H9 (cell line): ENCODE measurements around the gene KCNMB3. TPM values are rescaled to one million over a fixed set of nuclear protein-coding genes. Genes with fewer than 3 reads are reported as not detected.

Experiments
- DNase-seq: peaks from one replicate; pipeline ENCODE4 v3.0.0-alpha.2; 2017
- H2AFZ ChIP-seq: one replicate; pipeline ENCODE4 v1.6.1; 2013; ENCODE audit warnings: mild to moderate bottlenecking, low read length, control low read depth, moderate library complexity
- H2AK5ac ChIP-seq: 2 replicates; pipeline ENCODE4 v1.6.1; 2013; ENCODE audit warnings: low read length, control low read depth, mixed read lengths; ENCODE audit not compliant: insufficient read length
- H2BK120ac ChIP-seq: one replicate; pipeline ENCODE4 v1.6.1; 2013; ENCODE audit warnings: low read depth, mild to moderate bottlenecking, low read length, control low read depth, inconsistent platforms; ENCODE audit not compliant: poor library complexity, severe bottlenecking
- H2BK12ac ChIP-seq: 2 replicates; pipeline ENCODE4 v1.6.1; 2013; ENCODE audit warnings: low read length, control low read depth, mixed read lengths, low read depth; ENCODE audit not compliant: insufficient read length
- H2BK15ac ChIP-seq: 2 replicates; pipeline ENCODE4 v1.6.1; 2013; ENCODE audit warnings: low read depth, low read length, control low read depth
- H2BK20ac ChIP-seq: one replicate; pipeline ENCODE4 v1.6.1; 2013; ENCODE audit warnings: low read depth, mild to moderate bottlenecking, low read length, control low read depth, inconsistent platforms; ENCODE audit not compliant: poor library complexity, severe bottlenecking
- H2BK5ac ChIP-seq: 2 replicates; pipeline ENCODE4 v1.6.1; 2013; ENCODE audit warnings: low read length, control low read depth, mixed read lengths; ENCODE audit not compliant: insufficient read length
- H3K14ac ChIP-seq: 2 replicates; pipeline ENCODE4 v1.6.1; 2013; ENCODE audit warnings: low read length, control low read depth; ENCODE audit not compliant: insufficient read depth
- H3K18ac ChIP-seq: 2 replicates; pipeline ENCODE4 v1.6.1; 2013; ENCODE audit warnings: low read depth, mild to moderate bottlenecking, mixed read lengths, low read length, control low read depth; ENCODE audit not compliant: insufficient read length
- H3K23ac ChIP-seq: 2 replicates; pipeline ENCODE4 v1.6.1; 2013; ENCODE audit warnings: low read length, control low read depth, mixed read lengths, low read depth; ENCODE audit not compliant: insufficient read length
- H3K23me2 ChIP-seq: 2 replicates; pipeline ENCODE4 v1.6.1; 2013; ENCODE audit warnings: low read depth, mild to moderate bottlenecking, mixed read lengths, low read length, control low read depth; ENCODE audit not compliant: insufficient read length, poor library complexity, severe bottlenecking
- H3K27ac ChIP-seq: 2 replicates; pipeline ENCODE4 v1.5.1; 2013; ENCODE audit warnings: low read length, control low read depth, mixed read lengths, low read depth; ENCODE audit not compliant: insufficient read length
- H3K27me3 ChIP-seq: 2 replicates; pipeline ENCODE4 v1.6.1; 2013; ENCODE audit warnings: low read length, control low read depth, inconsistent platforms; ENCODE audit not compliant: insufficient read depth
- H3K4ac ChIP-seq: 2 replicates; pipeline ENCODE4 v1.6.1; 2013; ENCODE audit warnings: low read depth, mild to moderate bottlenecking, control low read depth, inconsistent platforms, low read length, moderate library complexity
- H3K4me1 ChIP-seq: 2 replicates; pipeline ENCODE4 v1.6.1; 2013; ENCODE audit warnings: low read length, control low read depth, inconsistent platforms; ENCODE audit not compliant: insufficient read depth
- H3K4me2 ChIP-seq: 2 replicates; pipeline ENCODE4 v1.6.1; 2013; ENCODE audit warnings: low read length, control low read depth, mixed read lengths; ENCODE audit not compliant: insufficient read length, insufficient read depth
- H3K56ac ChIP-seq: 2 replicates; pipeline ENCODE4 v1.6.1; 2013; ENCODE audit warnings: low read depth, mild to moderate bottlenecking, mixed read lengths, low read length, control low read depth; ENCODE audit not compliant: insufficient read length
- H3K79me1 ChIP-seq: 2 replicates; pipeline ENCODE4 v1.6.1; 2013; ENCODE audit warnings: low read depth, mild to moderate bottlenecking, moderate library complexity, low read length, control low read depth, inconsistent platforms; ENCODE audit not compliant: insufficient read depth, poor library complexity, severe bottlenecking
- H3K79me2 ChIP-seq: 2 replicates; pipeline ENCODE4 v1.6.1; 2013; ENCODE audit warnings: low read length, control low read depth, inconsistent platforms; ENCODE audit not compliant: insufficient read depth
- H3K9ac ChIP-seq: 2 replicates; pipeline ENCODE4 v1.6.1; 2013; ENCODE audit warnings: low read length, control low read depth, mixed read lengths; ENCODE audit not compliant: insufficient read length; ENCODE audit errors: extremely low read depth
- H3K9me3 ChIP-seq: one replicate; pipeline ENCODE4 v1.6.1; 2013; ENCODE audit warnings: low read depth, low read length, inconsistent platforms; ENCODE audit not compliant: control insufficient read depth
- H3T11ph ChIP-seq: one replicate; pipeline ENCODE4 v1.6.1; 2013; ENCODE audit warnings: mild to moderate bottlenecking, low read length, control low read depth, inconsistent platforms
- H4K20me1 ChIP-seq: one replicate; pipeline ENCODE4 v1.6.1; 2013; ENCODE audit not compliant: control insufficient read depth, insufficient read length, insufficient read depth
- H4K5ac ChIP-seq: 2 replicates; pipeline ENCODE4 v1.6.1; 2013; ENCODE audit warnings: low read depth, mild to moderate bottlenecking, mixed read lengths, low read length, control low read depth; ENCODE audit not compliant: insufficient read length
- H4K8ac ChIP-seq: replicated peaks from 2 replicates; pipeline ENCODE4 v1.6.1; 2013; ENCODE audit warnings: low read length, control low read depth, mixed read lengths, low read depth; ENCODE audit not compliant: insufficient read length
- H4K91ac ChIP-seq: 2 replicates; pipeline ENCODE4 v1.6.1; 2013; ENCODE audit warnings: low read depth, mild to moderate bottlenecking, moderate library complexity, mixed read lengths, low read length, control low read depth; ENCODE audit not compliant: insufficient read length
- H3K27ac Mint-ChIP-seq, 3 experiments: 2 replicates in 2 of 3; 3 replicates in 1 of 3; pipeline ENCODE4 v1.8.0; 2020 to 2021; ENCODE audit warnings: mixed read lengths in 3 of 3, mild to moderate bottlenecking in 1 of 3, moderate library complexity in 1 of 3
- H3K27me3 Mint-ChIP-seq: 2 replicates; pipeline ENCODE4 v1.8.0; 2021; ENCODE audit warnings: low read depth, mild to moderate bottlenecking, moderate library complexity, mixed read lengths
- H3K36me3 Mint-ChIP-seq, 3 experiments: 2 replicates in 2 of 3; 3 replicates in 1 of 3; pipeline ENCODE4 v1.8.0; 2020 to 2021; ENCODE audit warnings: low read depth in 3 of 3, mixed read lengths in 3 of 3; ENCODE audit not compliant: insufficient read depth in 1 of 3
- H3K4me1 Mint-ChIP-seq, 2 experiments: 2 replicates each; pipeline ENCODE4 v1.8.0; 2020; ENCODE audit warnings: mixed read lengths in 2 of 2
- H3K4me3 Mint-ChIP-seq, 2 experiments: 2 replicates in 1 of 2; 3 replicates in 1 of 2; pipeline ENCODE4 v1.8.0; 2020 to 2021; ENCODE audit warnings: mild to moderate bottlenecking in 2 of 2, mixed read lengths in 2 of 2, moderate library complexity in 1 of 2
- H3K9me3 Mint-ChIP-seq, 2 experiments: 2 replicates in 1 of 2; 3 replicates in 1 of 2; pipeline ENCODE4 v1.8.0; 2020; ENCODE audit warnings: mild to moderate bottlenecking in 2 of 2, mixed read lengths in 2 of 2, moderate library complexity in 1 of 2
- WGBS: extraction: QIAGEN DNeasy Blood & Tissue Kit; methylation state at CpG from one replicate; pipeline ENCODE4 v1.1.7; 2013; ENCODE audit warnings: missing lambda C conversion rate, low lambda C conversion rate, mixed read lengths; ENCODE audit not compliant: insufficient read length; ENCODE audit errors: extremely low coverage; 5-methylcytosine and 5-hydroxymethylcytosine counted together
- long read RNA-seq: library from polyadenylated mRNA; unstranded; transcript quantifications from one replicate; pipeline ENCODE4 v2.0.0, GENCODE V29; 2020
- total RNA-seq: library from RNA; stranded (reverse); gene quantifications from 2 replicates; pipeline ENCODE4 v1.2.1, GENCODE V29; 2021
- TF ChIP-seq, protein P1 (sequence below): fragments of 200-600 bp; sonication (generic); conservative IDR thresholded peaks from 3 replicates; pipeline ENCODE4 v1.8.0; 2021; ENCODE audit warnings: antibody characterized with exemption, mild to moderate bottlenecking

The KCNMB3 gene
- total RNA-seq, result 1.6 and 1.9 TPM in 2 replicates
- long read RNA-seq, full-length matches to known transcripts, result 1 of 1 reads
- long read RNA-seq, partial matches to known transcripts, result 0 of 1 reads
- long read RNA-seq, other reads (novel, unspliced or antisense), result 0 of 1 reads

- TF ChIP-seq, protein P1, sequence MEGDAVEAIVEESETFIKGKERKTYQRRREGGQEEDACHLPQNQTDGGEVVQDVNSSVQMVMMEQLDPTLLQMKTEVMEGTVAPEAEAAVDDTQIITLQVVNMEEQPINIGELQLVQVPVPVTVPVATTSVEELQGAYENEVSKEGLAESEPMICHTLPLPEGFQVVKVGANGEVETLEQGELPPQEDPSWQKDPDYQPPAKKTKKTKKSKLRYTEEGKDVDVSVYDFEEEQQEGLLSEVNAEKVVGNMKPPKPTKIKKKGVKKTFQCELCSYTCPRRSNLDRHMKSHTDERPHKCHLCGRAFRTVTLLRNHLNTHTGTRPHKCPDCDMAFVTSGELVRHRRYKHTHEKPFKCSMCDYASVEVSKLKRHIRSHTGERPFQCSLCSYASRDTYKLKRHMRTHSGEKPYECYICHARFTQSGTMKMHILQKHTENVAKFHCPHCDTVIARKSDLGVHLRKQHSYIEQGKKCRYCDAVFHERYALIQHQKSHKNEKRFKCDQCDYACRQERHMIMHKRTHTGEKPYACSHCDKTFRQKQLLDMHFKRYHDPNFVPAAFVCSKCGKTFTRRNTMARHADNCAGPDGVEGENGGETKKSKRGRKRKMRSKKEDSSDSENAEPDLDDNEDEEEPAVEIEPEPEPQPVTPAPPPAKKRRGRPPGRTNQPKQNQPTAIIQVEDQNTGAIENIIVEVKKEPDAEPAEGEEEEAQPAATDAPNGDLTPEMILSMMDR, result no peak
- no peak within 1 kb of the TSS for H3K27ac Mint-ChIP-seq
- no peaks in the 10 kb centered on the region for H3K79me1 ChIP-seq
- H4K5ac ChIP-seq, result no peak within 1 kb of the TSS
- DNase-seq, result no peak
- no peak within 1 kb of the TSS for H2BK12ac ChIP-seq
- H3K9me3 ChIP-seq, result no peaks in the 10 kb centered on the region
- H3K4me1 ChIP-seq, result no peaks in the 10 kb centered on the region
- H3K9me3 Mint-ChIP-seq, result no peaks in the 10 kb centered on the region
- H3K36me3 Mint-ChIP-seq, result peaks cover 3 to 10% (median 7%) of the 10 kb centered on the region in 3 experiments; a peak in 4 of 7 replicates
- no peaks in the 10 kb centered on the region for H3K27me3 ChIP-seq
- H3K56ac ChIP-seq, result no peak within 1 kb of the TSS
- no peak within 1 kb of the TSS for H3K27ac ChIP-seq
- H3K79me2 ChIP-seq, result no peaks in the 10 kb centered on the region
- H2AK5ac ChIP-seq, result no peak within 1 kb of the TSS
- H4K8ac ChIP-seq, result no peak within 1 kb of the TSS
- H2BK120ac ChIP-seq, result no peak within 1 kb of the TSS
- no peak within 1 kb of the TSS for H3K4me2 ChIP-seq
- H2BK15ac ChIP-seq, result no peak within 1 kb of the TSS
- no peak within 1 kb of the TSS for H3K14ac ChIP-seq
- H3T11ph ChIP-seq, result no peak within 1 kb of the TSS
- H3K4ac ChIP-seq, result no peak within 1 kb of the TSS
- no peak within 1 kb of the TSS for H3K23ac ChIP-seq
- no peaks in the 10 kb centered on the region for H3K4me1 Mint-ChIP-seq
- no peaks in the 10 kb centered on the region for H3K23me2 ChIP-seq
- no peak within 1 kb of the TSS for H2BK20ac ChIP-seq
- H3K18ac ChIP-seq, result no peak within 1 kb of the TSS
- no peak within 1 kb of the TSS for H4K91ac ChIP-seq
- H2BK5ac ChIP-seq, result no peak within 1 kb of the TSS
- WGBS, result no CpG with 5 or more reads among the region's 6 CpGs
- H3K27me3 Mint-ChIP-seq, result no peaks in the 10 kb centered on the region
- no peak within 1 kb of the TSS for H3K9ac ChIP-seq
- H2AFZ ChIP-seq, result no peak within 1 kb of the TSS
- H4K20me1 ChIP-seq, result no peaks in the 10 kb centered on the region
- H3K4me3 Mint-ChIP-seq, result no peak within 1 kb of the TSS
Measured at GRCh38 chr3:179250803-179251476, at the start of gene KCNMB3. TSS of gene KCNMB3 (minus strand) at chr3:179251114. CDS start at chr3:179250990, 124 bp downstream.
